A549 (cell line): ENCODE measurements around the gene ATL3. TPM values are rescaled to one million over a fixed set of nuclear protein-coding genes. Genes with fewer than 3 reads are reported as not detected.

Experiments used
- ATAC-seq, 2 experiments: fragments of 200-7000 bp in 1 of 2; fragments of >200 bp in 1 of 2; cut with Nextera tagmentation in 1 of 2; cut with Tn5 transposase in 1 of 2; 3 replicates each; pipeline versions ENCODE4 v1.8.0 to v1.9.1; 2018 to 2020; ENCODE audit warnings: mild to moderate bottlenecking in 1 of 2, moderate library complexity in 1 of 2
- CTCF ChIA-PET: fragments of 300-600 bp; sonication (Branson Sonifier 250); formaldehyde crosslinking; extraction: SDS; loops from one replicate; lab custom pipeline; 2021; ENCODE audit warnings: antibody characterized with exemption, inconsistent platforms; lab: Yijun Ruan, JAX
- POLR2A ChIA-PET: fragments of 350-600 bp; formaldehyde crosslinking; extraction: SDS; loops from one replicate; lab custom pipeline; 2021; ENCODE audit warnings: antibody characterized with exemption, inconsistent platforms; lab: Yijun Ruan, JAX
- DNase-seq, 2 experiments: peaks; one replicate each; pipeline versions ENCODE4 v3.0.0 to v3.0.0-alpha.2; 2011 to 2016; ENCODE audit warnings: low read depth in 1 of 2, low spot score in 1 of 2
- FAIRE-seq: peaks from 2 replicates; lab custom pipeline; 2011; peaks lifted over from hg19 to GRCh38; lab: Jason Lieb, UNC
- H3K27ac ChIP-seq, 2 experiments: fragments of >200 bp; sonication (Bioruptor Twin); formaldehyde crosslinking; 3 replicates each; pipeline ENCODE4 v1.5.1; 2016 to 2017
- H3K4me1 ChIP-seq: fragments of >200 bp; sonication (Bioruptor Twin); formaldehyde crosslinking; 3 replicates; pipeline ENCODE4 v1.6.1; 2016
- H3K4me2 ChIP-seq: fragments of >200 bp; sonication (Bioruptor Twin); formaldehyde crosslinking; 3 replicates; pipeline ENCODE4 v1.6.1; 2016
- H3K4me3 ChIP-seq: fragments of >200 bp; sonication (Bioruptor Twin); formaldehyde crosslinking; 3 replicates; pipeline ENCODE4 v1.5.1; 2016
- H3K9me3 ChIP-seq: fragments of >200 bp; sonication (Bioruptor Twin); formaldehyde crosslinking; 3 replicates; pipeline ENCODE4 v1.6.1; 2016
- BCL3 ChIP-seq: fragments of >200 bp; sonication (Bioruptor Twin); formaldehyde crosslinking; IDR thresholded peaks from 3 replicates; pipeline ENCODE4 v1.6.1; 2016
- CHD2 ChIP-seq: fragments of 150-350 bp; IDR thresholded peaks from 2 replicates; pipeline ENCODE4 v1.6.1; 2014; ENCODE audit warnings: low read length; ENCODE audit not compliant: partially characterized antibody
- CHD4 ChIP-seq: fragments of 200-600 bp; sonication (generic); IDR thresholded peaks from 2 replicates; pipeline ENCODE4 v1.6.1; 2016; ENCODE audit warnings: antibody characterized with exemption, mild to moderate bottlenecking, borderline replicate concordance
- EHF ChIP-seq: fragments of 250-450 bp; sonication (Bioruptor Pico); IDR thresholded peaks from 2 replicates; pipeline ENCODE4 v1.5.0; 2020; ENCODE audit warnings: mild to moderate bottlenecking
- EP300 ChIP-seq, 2 experiments: fragments of >200 bp; sonication (Bioruptor Twin); formaldehyde crosslinking; IDR thresholded peaks; 2 replicates in 1 of 2; 3 replicates in 1 of 2; pipeline ENCODE4 v1.6.1; 2016 to 2017
- ESRRA ChIP-seq: fragments of 150-350 bp; IDR thresholded peaks from 2 replicates; pipeline ENCODE4 v1.6.1; 2014; ENCODE audit warnings: mild to moderate bottlenecking, low read length, borderline replicate concordance
- FOSB ChIP-seq: fragments of 250-450 bp; sonication (Bioruptor Pico); IDR thresholded peaks from 2 replicates; pipeline ENCODE4 v1.5.0; 2020; ENCODE audit warnings: mild to moderate bottlenecking, moderate library complexity
- HDAC2 ChIP-seq: fragments of 200-600 bp; sonication (generic); IDR thresholded peaks from 2 replicates; pipeline ENCODE4 v1.6.1; 2016
- HES2 ChIP-seq: fragments of >200 bp; sonication (Bioruptor Twin); formaldehyde crosslinking; IDR thresholded peaks from 2 replicates; pipeline ENCODE4 v1.6.1; 2016
- HMGXB4 ChIP-seq: fragments of 250-450 bp; sonication (Bioruptor Pico); IDR thresholded peaks from 2 replicates; pipeline ENCODE4 v1.5.0; 2021; ENCODE audit warnings: mild to moderate bottlenecking, moderate library complexity, borderline replicate concordance
- HOXA7 ChIP-seq: fragments of 250-450 bp; sonication (Bioruptor Pico); IDR thresholded peaks from 2 replicates; pipeline ENCODE4 v1.5.0; 2020; ENCODE audit warnings: mild to moderate bottlenecking, moderate library complexity
- JUN ChIP-seq, 2 experiments: fragments of >200 bp; sonication (Bioruptor Twin); formaldehyde crosslinking; IDR thresholded peaks; 2 replicates in 1 of 2; 3 replicates in 1 of 2; pipeline ENCODE4 v1.6.1; 2016 to 2017
- JUNB ChIP-seq: fragments of >200 bp; sonication (Bioruptor Twin); formaldehyde crosslinking; IDR thresholded peaks from 2 replicates; pipeline ENCODE4 v1.6.1; 2016
- KDM1A ChIP-seq: fragments of 200-600 bp; sonication (generic); IDR thresholded peaks from 2 replicates; pipeline ENCODE4 v1.6.1; 2016; ENCODE audit warnings: low read depth, mild to moderate bottlenecking
- MYC ChIP-seq: IDR thresholded peaks from 2 replicates; pipeline ENCODE4 v1.6.1; 2012; ENCODE audit warnings: mild to moderate bottlenecking, inconsistent platforms, low read length, improper control_type of control experiment, borderline replicate concordance
- NR3C1 ChIP-seq: fragments of >200 bp; sonication (Bioruptor Twin); formaldehyde crosslinking; IDR thresholded peaks from 3 replicates; pipeline ENCODE4 v1.6.1; 2017
- PBX3 ChIP-seq: IDR thresholded peaks from 2 replicates; pipeline ENCODE4 v1.6.1; 2012
- RFX5 ChIP-seq: fragments of 450-650 bp; IDR thresholded peaks from 2 replicates; pipeline ENCODE4 v1.7.1; 2014; ENCODE audit warnings: antibody characterized with exemption, mild to moderate bottlenecking, moderate library complexity
- SREBF2 ChIP-seq: fragments of 450-650 bp; IDR thresholded peaks from 2 replicates; pipeline ENCODE4 v1.6.1; 2014; ENCODE audit warnings: mild to moderate bottlenecking, moderate library complexity
- TFCP2L1 ChIP-seq: fragments of 250-450 bp; sonication (Bioruptor Pico); IDR thresholded peaks from 2 replicates; pipeline ENCODE4 v1.5.0; 2021; ENCODE audit warnings: mild to moderate bottlenecking
- ZFP36 ChIP-seq: fragments of 450-650 bp; IDR thresholded peaks from 2 replicates; pipeline ENCODE4 v1.6.1; 2014; ENCODE audit warnings: borderline replicate concordance; ENCODE audit not compliant: partially characterized antibody
- WGBS: methylation state at CpG from one replicate; pipeline ENCODE4 v1.1.6; 2017; ENCODE audit errors: missing lambda C conversion rate; 5-methylcytosine and 5-hydroxymethylcytosine counted together
- polyA plus RNA-seq, 4 experiments: library from polyadenylated mRNA; depleted of rRNA in 3 of 4; stranded (reverse); fragments of >200 nt; fragmentation: RNase III in 1 of 4; extraction: RNeasy Plus Mini Kit Qiagen cat#74134 plus additional on column Dnase treatment in 1 of 4; gene quantifications; 2 replicates in 3 of 4; 3 replicates in 1 of 4; pipeline ENCODE4 v1.2.3, GENCODE V29; 2011 to 2017
- TF ChIP-seq, protein P1 (sequence below): IDR thresholded peaks from 2 replicates; pipeline ENCODE4 v1.6.1; 2012

ATL3 gene
- polyA plus RNA-seq, 2 of the 4 experiments (the other 2 are of a cell fraction) = 26.3 to 50.8 TPM

DNA sequence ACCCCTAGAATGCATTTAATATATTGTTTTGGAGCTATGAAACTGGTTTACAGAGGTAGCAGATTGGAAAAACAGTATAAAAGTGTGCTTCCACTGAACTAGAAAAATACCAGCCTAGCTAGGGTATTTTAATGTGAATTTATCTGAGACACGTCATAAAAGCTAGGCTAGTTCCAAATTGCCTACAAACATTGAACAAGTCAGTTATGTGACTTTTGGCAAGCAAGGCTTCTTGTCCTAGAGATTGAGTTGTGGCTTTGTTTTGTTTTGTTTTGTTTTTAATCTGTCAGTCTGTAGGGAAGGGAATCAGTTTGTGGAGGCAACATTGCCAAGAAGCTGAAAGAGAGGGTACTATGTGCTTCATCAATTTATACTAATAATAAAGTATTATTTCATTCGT lies 34.4 kb upstream of the ATL3 start:
- H3K9me3 ChIP-seq = no peaks in the 10 kb centered on the region
- H3K4me2 ChIP-seq = no peak overlapping the region
- WGBS = 83% methylated on average over 2 of the region's 2 CpGs
- ATAC-seq = no peak
- ChIA-PET CTCF (no interaction called here), POLR2A (no interaction called here)
- FAIRE-seq = no peak
- H3K4me3 ChIP-seq = no peak overlapping the region
- peaks cover 9% of the 10 kb centered on the region; the same call in 2 of the 3 replicates for H3K4me1 ChIP-seq
- TF ChIP-seq, protein P1, sequence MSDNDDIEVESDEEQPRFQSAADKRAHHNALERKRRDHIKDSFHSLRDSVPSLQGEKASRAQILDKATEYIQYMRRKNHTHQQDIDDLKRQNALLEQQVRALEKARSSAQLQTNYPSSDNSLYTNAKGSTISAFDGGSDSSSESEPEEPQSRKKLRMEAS = no peak
- TF ChIP-seq HDAC2 = no peak
- TF ChIP-seq JUNB = no peak
- TF ChIP-seq EP300 (IDR thresholded peaks at IDR 0.05) = no peak
- TF ChIP-seq HOXA7 (CRISPR knock-in tag) = no peak
- no peak for TF ChIP-seq HMGXB4 (CRISPR knock-in tag)
- TF ChIP-seq EHF = no peak
- no peak for TF ChIP-seq FOSB
- TF ChIP-seq CHD2 = no peak
- no peak for TF ChIP-seq TFCP2L1 (CRISPR knock-in tag)
- no peak for TF ChIP-seq RFX5
- no peak for TF ChIP-seq ZFP36
- no peak for TF ChIP-seq JUN (IDR thresholded peaks at IDR 0.05)
- no peak for TF ChIP-seq HES2
- TF ChIP-seq SREBF2 = no peak
- no peak for TF ChIP-seq MYC
- TF ChIP-seq, all 56 proteins: peak for 0
- H3K27ac ChIP-seq = no peak overlapping the region
- no peak for DNase-seq

- no peak overlapping the region for H3K4me3 ChIP-seq
- ChIA-PET CTCF (interaction anchor here (0.7 to 1.8 kb wide), 9 partner anchors 11 to 221 kb away, joined by 3 to 6 read pairs (median 3); partner anchors contain the start of gene ZFTA), POLR2A (interaction anchor here (0.7 kb wide), 1 partner anchor 29 kb away, joined by 3 read pairs; the partner anchor contains the start of gene ATL3)
- H3K4me1 ChIP-seq = no peaks in the 10 kb centered on the region
- WGBS = 91% methylated on average over 1 of the region's 1 CpG
- no peaks in the 10 kb centered on the region for H3K9me3 ChIP-seq
- TF ChIP-seq NR3C1 (no peak), PBX3 (no peak), SREBF2 (no peak), CHD2 (no peak), FOSB (no peak), CHD4 (no peak), JUNB (no peak), BCL3 (no peak), ESRRA (no peak), KDM1A (no peak), MYC (no peak), HMGXB4 (CRISPR knock-in tag) (no peak)
- ATAC-seq = no peak
- DNase-seq = no peak
- no peak for FAIRE-seq
- no peak overlapping the region for H3K27ac ChIP-seq
- no peak overlapping the region for H3K4me2 ChIP-seq
Observed at GRCh38 chr11:63699896-63700295, 28.7 kb upstream of the ATL3 start.
